Stimulated activated CD8-positive, alpha-beta memory T cell treated with anti-CD3 and anti-CD28 coated beads, Interleukin-4, amount 100 ng/mL, for 24 hours (primary cell): ENCODE results near the gene LCN1.

ENCODE experiments used
- DNase-seq: peaks from one replicate; pipeline ENCODE4 v3.0.0-alpha.2; 2020; ENCODE audit warnings: low read depth

The LCN1 gene

DNA sequence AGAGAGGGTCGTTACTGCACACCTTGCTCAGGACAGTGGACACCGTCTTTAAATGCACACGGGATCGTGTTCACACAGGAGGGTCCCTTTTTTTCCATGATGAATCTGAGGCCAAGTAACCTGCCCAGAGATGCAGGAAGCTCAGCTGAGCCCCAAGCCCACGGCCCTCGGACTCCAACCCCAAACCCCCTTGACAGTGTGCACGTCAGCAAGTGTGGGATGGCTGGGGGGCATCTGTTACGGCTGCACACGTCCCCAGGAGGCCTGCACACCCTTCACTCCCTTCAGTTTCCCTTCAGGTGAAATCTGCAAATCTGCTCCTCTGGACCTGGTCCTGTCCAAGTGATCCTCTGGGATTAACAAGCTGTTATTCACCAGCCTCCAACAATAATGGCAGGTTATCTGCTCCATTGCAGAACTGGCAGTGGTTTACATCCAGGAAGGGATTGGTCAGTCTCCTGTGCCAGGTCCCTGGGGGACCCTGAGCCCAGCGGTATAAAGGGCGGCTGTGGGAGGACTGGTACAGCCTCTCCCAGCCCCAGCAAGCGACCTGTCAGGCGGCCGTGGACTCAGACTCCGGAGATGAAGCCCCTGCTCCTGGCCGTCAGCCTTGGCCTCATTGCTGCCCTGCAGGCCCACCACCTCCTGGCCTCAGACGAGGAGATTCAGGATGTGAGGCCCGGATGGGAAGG, at the start of gene LCN1:
LCN1 (plus strand) TSS at position 525 of the 692 bp plus-strand sequence; CDS start at position 583, 58 bp downstream.
- DNase-seq, result no peak

DNA sequence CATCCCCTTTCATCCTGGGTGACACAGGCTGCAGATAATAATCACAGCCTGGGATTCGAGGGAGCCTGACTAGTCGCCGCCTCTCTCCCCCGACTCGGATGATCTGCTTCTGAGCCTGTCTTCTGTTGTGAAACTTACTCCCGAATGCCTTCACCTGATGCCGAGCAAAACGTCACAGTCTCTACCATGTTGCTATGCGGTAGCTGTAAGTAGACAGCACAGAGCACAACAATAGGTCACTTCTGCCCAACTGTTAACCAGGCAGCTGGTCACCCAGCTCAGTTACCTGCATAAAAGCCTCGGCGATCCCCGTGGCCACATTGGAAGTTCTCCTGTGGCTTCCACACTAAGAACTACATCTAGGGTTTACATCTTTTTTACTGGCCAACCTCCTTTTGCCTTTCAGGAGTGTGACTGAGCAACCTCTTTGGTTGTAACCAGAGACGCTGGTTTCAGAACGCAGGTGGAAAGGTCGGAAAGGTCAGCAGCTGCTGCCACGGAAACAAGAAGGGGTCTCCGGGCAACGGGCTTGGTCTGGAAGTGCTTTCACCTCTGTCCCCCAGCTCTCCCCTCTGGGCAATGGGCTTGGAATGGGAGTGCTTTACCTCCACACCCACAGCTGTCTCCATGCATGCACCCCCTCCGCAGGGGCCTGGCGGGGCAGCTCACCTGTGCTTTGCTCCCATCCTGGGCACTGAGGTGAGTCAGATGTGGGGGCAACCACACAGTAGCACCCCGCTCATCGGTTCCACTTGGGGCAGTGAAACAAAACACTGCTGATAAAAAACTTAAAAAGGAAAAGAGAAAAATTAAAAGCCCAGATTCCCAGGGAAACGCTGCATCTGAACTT, 49.2 kb upstream of the LCN1 start:
- DNase-seq, result no peak

DNA sequence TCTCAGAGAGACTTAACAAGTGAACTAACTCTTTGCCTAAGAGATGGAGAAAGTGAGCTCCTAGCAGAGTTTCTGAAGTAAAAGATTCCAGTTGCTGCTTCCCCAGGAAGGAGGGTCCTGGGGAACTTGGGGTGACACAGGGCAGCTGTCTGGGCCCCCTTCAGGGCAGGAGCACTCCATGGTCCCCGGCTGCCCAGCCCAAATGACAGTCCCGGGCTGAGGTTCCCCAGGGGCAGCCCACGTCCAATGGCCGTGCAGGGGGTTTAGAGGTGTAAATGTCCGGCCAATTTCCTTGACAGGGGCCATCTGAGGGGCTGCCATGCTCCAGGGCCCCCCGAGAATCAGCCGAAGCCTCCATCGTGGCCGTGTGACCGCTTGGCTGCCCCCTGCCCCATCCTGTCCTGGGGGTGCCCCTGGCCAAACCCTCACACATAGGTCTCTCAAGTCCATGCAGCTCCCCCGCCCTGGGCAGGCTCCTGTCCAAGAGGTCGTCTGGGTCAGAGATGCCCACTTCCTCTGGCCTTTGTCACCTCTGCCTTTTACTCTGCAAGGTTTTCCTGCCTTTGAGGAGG, 47.2 kb upstream of the LCN1 start:
- DNase-seq, result no peak

- DNase-seq, result no peak
Measured at GRCh38 chr9:135474915-135475314, 46.3 kb upstream of the LCN1 start.

GRCh38 chr9:135476561-135477355, 44.5 kb upstream of the LCN1 start:
- DNase-seq, result no peak

GRCh38 chr9:135478191-135478590, 43.0 kb upstream of the LCN1 start:
- no peak for DNase-seq

GRCh38 chr9:135478829-135479468, 42.3 kb upstream of the LCN1 start:
- no peak for DNase-seq

DNA sequence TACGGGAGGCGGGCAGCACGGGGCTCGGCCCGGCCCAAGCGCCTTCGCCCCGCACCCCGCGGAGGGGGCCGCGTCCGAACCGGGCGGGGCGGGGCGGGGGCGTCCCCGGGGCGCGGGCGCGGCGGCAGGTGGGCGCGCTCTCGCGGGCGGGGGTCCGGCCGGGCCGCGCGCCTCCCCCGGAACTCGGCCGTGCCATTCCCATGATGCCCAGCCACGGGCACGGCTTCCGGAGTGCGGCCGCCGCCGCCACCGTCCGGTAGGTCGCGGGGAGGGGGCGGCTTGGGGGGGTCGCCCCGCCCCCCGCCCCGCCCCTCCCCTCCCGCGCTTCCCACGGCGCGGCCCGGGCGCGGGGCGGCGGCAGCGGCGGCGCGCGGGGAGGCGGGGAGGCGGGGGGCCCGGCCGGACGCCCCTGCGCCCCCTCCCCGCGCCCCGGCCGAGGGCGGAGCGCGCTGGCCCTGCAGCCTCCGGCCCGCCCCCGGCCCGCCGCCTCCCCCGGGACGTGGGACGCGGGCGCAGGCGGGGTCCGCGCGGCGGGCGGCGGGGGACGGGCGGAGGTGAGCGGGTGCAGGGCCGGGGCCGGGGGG, 41.7 kb upstream of the LCN1 start, which contains the start of gene PPP1R26:
PPP1R26 (plus strand) TSS at position 314 of the 584 bp plus-strand sequence. CDS start 4,729 bp downstream, outside the sequence.
- no peak for DNase-seq

DNA sequence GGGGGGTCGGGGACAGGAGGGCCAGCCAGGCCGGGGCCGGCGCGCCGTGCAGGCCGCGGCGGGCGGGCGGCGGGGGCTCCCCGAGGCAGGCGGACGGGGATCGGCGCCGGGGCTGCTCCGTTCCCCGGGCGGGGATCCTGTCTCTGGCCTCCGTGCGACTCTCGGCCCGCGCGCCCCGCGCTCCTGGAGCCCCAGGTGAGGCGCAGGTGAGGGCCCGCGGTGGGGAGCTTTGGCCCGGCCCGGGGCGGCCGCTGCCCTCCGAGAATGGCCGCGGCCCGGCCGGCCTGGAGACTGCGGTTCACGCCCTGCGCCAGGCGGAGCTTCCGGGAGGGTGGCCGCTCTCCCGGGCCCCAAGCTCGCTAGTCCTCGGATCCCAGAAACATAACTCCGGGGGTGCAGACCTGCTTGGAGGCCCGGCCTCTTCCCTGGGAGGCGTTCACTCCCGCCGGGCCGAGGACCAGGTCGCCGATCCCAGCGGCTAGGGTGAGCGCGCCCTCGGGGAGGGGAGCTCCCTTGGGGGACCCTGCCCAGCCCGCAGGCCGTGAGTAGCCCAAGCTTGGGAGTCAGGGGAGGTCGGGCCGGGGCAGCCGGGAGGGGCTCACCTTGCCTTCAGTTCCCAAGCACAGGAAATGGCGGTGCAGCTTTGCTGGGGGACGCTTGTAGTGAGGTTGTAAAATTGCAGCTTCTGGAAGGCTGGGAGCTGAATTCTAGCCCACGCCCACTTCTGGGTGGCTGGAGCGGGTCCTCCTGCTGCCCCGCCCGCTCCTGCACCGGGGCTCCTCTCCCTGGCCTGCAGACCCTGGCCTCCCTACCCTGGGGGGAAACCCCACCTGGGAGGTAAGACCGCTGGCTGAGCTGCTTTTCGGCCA, 40.9 kb upstream of the LCN1 start:
- no peak for DNase-seq

DNA sequence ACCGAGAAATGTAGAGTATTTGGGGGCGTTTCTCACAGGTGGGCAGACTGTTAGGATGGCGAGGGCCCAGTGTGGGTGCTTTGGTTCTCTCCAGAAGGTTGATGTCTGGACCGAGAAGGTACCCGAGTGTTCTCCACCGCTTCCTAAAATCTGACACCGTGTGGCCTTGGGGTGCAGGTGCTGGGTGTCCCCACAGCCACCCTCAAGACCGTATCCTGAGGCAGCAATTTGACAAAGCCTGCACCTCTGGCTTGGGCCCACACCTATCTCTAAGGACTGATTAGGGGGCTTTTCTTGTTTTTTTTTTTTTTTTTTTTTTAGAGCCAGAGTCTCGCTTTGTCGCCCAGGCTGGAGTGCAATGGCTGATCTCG, 40.3 kb upstream of the LCN1 start:
- no peak for DNase-seq

DNA sequence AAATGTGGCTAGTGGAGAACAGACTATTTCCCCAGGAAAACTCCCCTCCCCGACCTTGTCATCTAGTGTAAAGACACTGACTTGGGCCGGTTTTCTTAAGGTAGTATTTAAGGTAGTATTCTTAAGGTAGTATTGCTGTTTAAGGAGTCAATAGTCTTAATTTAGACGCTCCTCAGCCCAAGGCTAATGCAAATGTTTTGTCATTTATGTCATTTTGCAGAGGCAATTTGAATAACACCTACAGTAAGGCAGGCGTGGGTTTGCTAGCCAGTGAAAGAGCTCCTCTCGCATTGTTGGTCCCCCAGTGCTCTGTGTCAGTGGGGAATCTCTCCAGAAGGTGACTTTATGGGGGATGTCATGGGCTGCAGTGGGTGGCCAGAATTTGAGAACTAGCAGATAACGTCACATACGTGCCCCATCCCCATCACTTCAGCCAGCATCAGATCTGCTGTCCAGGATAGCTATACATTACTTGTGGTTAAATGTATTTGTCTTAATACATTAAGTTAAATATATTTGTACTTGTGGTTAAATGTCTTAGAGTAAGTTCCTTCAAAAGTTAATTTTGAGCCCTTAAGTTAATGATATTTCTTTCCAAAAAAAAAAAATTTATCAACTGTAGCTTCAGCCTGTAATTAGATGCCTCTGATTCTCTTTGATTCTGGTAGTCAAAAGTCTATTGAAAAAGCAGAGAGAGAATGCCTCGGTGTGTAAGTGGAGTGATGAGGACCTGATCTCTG, 39.1 kb upstream of the LCN1 start:
- no peak for DNase-seq

DNA sequence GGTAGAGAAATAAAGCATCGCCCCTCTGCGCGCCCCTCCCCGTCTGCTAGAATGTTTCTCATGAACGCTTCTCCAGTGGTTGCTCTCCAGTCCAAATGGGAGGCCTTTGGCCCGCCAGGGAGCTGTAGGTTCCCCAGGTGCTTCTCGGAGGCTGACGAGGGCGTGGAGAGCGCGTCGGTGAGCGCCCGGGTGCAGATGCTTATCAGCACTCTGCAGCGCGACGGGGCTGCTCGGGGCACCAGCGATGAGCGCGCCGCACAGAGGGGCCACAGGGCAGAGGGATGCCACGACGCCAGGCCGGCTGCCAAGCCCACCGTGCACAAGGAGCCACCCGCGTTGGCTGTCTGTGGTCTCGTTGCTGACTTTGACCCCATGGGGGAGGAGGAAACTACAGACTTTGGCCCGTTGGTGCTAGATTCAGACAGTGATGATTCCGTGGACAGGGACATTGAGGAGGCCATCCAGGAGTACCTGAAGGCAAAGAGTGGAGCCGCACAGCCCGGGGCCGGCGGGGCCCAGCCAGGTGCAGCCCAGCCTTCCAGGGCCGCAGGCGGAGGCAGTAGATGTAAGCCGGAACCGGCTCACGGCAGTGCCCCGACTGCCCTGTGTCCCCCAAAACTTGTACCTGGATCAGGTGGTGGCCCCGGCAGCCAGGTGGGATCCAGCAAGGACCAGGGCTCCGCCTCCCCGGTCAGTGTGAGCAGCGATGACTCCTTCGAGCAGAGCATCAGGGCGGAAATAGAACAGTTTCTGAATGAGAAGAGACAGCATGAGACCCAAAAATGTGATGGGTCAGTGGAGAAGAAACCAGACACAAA, 36.6 kb upstream of the LCN1 start:
- no peak for DNase-seq

GRCh38 chr9:135485385-135485784, 35.9 kb upstream of the LCN1 start:
- no peak for DNase-seq

- no peak for DNase-seq
Measured at GRCh38 chr9:135485832-135486231, 35.4 kb upstream of the LCN1 start.

DNA sequence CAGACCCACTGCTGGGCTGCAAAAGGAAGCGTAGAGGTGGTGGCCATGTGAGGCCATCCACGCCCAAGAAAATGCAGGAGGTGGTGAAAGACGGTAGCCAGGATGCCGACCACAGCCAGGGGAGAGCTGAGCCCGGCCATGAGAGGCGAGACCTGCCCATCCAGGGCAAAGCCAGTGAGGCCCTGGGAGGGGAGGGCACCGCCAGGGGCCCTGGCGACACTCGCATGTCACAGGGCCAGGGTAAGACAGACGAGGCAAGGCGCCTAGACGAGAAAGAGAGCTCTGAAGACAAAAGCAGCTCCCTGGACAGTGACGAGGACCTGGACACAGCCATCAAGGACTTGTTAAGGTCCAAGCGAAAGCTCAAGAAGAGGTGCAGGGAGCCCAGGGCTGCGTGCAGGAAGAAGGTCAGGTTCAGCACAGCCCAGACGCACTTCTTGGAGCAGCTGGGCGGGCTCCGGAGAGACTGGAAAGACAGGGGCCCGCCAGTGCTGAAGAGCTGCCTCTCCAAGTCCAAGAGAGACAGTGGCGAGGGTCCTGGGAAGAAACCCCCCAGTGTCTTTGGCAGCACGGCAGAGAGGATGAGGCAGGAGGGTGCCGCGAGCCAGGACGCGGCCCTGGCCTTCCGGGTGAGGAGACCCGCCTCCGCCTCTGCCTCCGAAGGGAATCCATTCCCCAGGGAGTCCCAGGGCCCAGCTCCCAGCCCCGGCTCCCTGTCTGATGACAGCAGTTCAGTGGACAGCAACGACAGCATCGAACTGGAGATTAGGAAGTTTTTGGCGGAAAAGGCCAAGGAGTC, 34.8 kb upstream of the LCN1 start:
- DNase-seq, result no peak

- DNase-seq, result no peak
Measured at GRCh38 chr9:135487281-135488012, 33.8 kb upstream of the LCN1 start.

GRCh38 chr9:135488013-135488330, 33.3 kb upstream of the LCN1 start:
- no peak for DNase-seq
